GM20431 (cell line): Measurements from ENCODE around the gene TOMM20L.

ENCODE experiments used
- in situ Hi-C: fragments of 300-500 bp; cut with MseI, MboI; formaldehyde crosslinking; loops from one replicate; pipeline ENCODE4 v1.15.0; 2020; ENCODE audit warnings: low sequenced_read_pairs; ENCODE audit not compliant: unreplicated experiment

Gene TOMM20L

GRCh38 chr14:58426670-58427280 is 31.0 kb downstream of the TOMM20L start:
- in situ Hi-C loops = no loop called here

- in situ Hi-C loops = no loop called here
Observed at GRCh38 chr14:58427281-58428117, 31.8 kb downstream of the TOMM20L start, which contains the start of the genes KIAA0586 and TIMM9. KIAA0586 (plus strand) TSS chr14:58427719; CDS start chr14:58428265, 546 bp downstream. TIMM9 (minus strand) TSS chr14:58427531; CDS start chr14:58411945, 15,586 bp downstream.

GRCh38 chr14:58428118-58428683 is 32.5 kb downstream of the TOMM20L start:
- in situ Hi-C loops = no loop called here

GRCh38 chr14:58430156-58430555 is 34.4 kb downstream of the TOMM20L start:
- in situ Hi-C loops = no loop called here

GRCh38 chr14:58439476-58439875 is 43.7 kb downstream of the TOMM20L start:
- in situ Hi-C loops = no loop called here

GRCh38 chr14:58444627-58445026 is 48.9 kb downstream of the TOMM20L start:
- in situ Hi-C loops = no loop called here

- in situ Hi-C loops = no loop called here
Observed at GRCh38 chr14:58455593-58456265, 60.0 kb downstream of the TOMM20L start.
